Kidney capillary endothelial cell (primary cell): Measurements from ENCODE around the gene MFSD12.

Experiments used
- DNase-seq: peaks from one replicate; pipeline ENCODE4 v3.0.0-alpha.2; 2018; ENCODE audit warnings: low spot score

MFSD12 gene

GRCh38 chr19:3506384-3507340 is 50.7 kb downstream of the MFSD12 start:
- no peak for DNase-seq

GRCh38 chr19:3505598-3506383 is 51.6 kb downstream of the MFSD12 start, which contains the start of gene FZR1:
Gene FZR1, plus strand, starts transcription at chr19:3506311. Its CDS starts 16,679 bp downstream, at chr19:3522990.
- peak; percentile 97 for DNase-seq

GRCh38 chr19:3504735-3505134 is 52.7 kb downstream of the MFSD12 start:
- no peak for DNase-seq

- no peak for DNase-seq
Measured at GRCh38 chr19:3503036-3503572, 54.3 kb downstream of the MFSD12 start.

- no peak for DNase-seq
Measured at GRCh38 chr19:3501780-3502179, 55.6 kb downstream of the MFSD12 start.

- DNase-seq: peak; percentile 92
Measured at GRCh38 chr19:3500429-3501101, 56.8 kb downstream of the MFSD12 start, which contains the start of gene DOHH. Gene DOHH, minus strand, starts transcription at chr19:3500674. Its CDS starts 3,860 bp downstream, at chr19:3496814.

- DNase-seq: no peak
Measured at GRCh38 chr19:3499738-3500428, 57.5 kb downstream of the MFSD12 start.

GRCh38 chr19:3497757-3498520 is 59.4 kb downstream of the MFSD12 start:
- no peak for DNase-seq

- no peak for DNase-seq
Measured at GRCh38 chr19:3496392-3497273, 60.8 kb downstream of the MFSD12 start.

- no peak for DNase-seq
Measured at GRCh38 chr19:3494559-3494958, 62.8 kb downstream of the MFSD12 start.
